ENCODE results near the gene ELK3.

Gene ELK3

GRCh38 chr12:96167492-96167891 is 26.7 kb upstream of the ELK3 start:
- H3K4me3 ChIP-seq (replicated peaks; ENCODE audit: insufficient read depth, low read length), result no peak overlapping the region
- DNase-seq (ENCODE audit: low read depth in 1 of 2, low spot score in 1 of 2), result no peak
- H3K27me3 ChIP-seq (ENCODE audit: insufficient read depth, poor library complexity, severe bottlenecking), result no peaks in the 10 kb centered on the region
- H3K27ac ChIP-seq (replicated peaks), result no peak overlapping the region
- TF ChIP-seq SPI1 (IDR thresholded peaks at IDR 0.05; ENCODE audit: borderline replicate concordance, low read depth) (no peak), POLR2AphosphoS5 (IDR thresholded peaks at IDR 0.05; ENCODE audit: low read depth) (no peak), GABPA (IDR thresholded peaks at IDR 0.05; ENCODE audit: low read depth) (no peak)

DNA sequence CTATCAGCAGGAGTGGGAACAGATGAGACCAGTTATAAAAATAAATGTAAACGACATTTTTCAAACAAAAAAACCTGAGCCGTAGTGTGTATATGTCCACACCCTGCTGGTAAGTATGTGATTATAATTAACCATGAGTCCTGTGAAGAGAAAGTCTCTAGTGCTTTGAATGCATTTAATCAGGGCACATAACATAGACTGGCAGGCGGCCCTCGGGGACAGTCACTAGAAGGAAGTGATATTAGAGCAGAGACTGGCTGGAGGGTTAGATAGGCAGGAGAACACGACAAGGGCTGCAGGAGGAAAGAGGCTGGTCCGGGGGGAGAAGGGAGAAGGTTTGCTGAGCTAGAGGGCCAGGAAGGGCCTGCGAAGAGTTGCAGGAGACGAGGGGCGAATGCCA is 23.8 kb upstream of the ELK3 start:
- no peak for DNase-seq (ENCODE audit: low read depth in 1 of 2, low spot score in 1 of 2)
- TF ChIP-seq, protein P1, sequence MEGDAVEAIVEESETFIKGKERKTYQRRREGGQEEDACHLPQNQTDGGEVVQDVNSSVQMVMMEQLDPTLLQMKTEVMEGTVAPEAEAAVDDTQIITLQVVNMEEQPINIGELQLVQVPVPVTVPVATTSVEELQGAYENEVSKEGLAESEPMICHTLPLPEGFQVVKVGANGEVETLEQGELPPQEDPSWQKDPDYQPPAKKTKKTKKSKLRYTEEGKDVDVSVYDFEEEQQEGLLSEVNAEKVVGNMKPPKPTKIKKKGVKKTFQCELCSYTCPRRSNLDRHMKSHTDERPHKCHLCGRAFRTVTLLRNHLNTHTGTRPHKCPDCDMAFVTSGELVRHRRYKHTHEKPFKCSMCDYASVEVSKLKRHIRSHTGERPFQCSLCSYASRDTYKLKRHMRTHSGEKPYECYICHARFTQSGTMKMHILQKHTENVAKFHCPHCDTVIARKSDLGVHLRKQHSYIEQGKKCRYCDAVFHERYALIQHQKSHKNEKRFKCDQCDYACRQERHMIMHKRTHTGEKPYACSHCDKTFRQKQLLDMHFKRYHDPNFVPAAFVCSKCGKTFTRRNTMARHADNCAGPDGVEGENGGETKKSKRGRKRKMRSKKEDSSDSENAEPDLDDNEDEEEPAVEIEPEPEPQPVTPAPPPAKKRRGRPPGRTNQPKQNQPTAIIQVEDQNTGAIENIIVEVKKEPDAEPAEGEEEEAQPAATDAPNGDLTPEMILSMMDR (IDR thresholded peaks at IDR 0.05; ENCODE audit: insufficient read depth, low read length), result no peak
- TF ChIP-seq REST (IDR thresholded peaks at IDR 0.05; ENCODE audit: insufficient replicate concordance, low read depth), result no peak
- no peak for TF ChIP-seq GABPA (IDR thresholded peaks at IDR 0.05; ENCODE audit: low read depth)
- TF ChIP-seq SPI1 (IDR thresholded peaks at IDR 0.05; ENCODE audit: borderline replicate concordance, low read depth), result no peak
- TF ChIP-seq POLR2AphosphoS5 (IDR thresholded peaks at IDR 0.05; ENCODE audit: low read depth), result no peak
- H3K27me3 ChIP-seq (ENCODE audit: insufficient read depth, poor library complexity, severe bottlenecking), result no peaks in the 10 kb centered on the region
- H3K4me3 ChIP-seq (replicated peaks; ENCODE audit: insufficient read depth, low read length), result no peak overlapping the region
- no peak overlapping the region for H3K27ac ChIP-seq (replicated peaks)

- DNase-seq (ENCODE audit: low read depth in 1 of 2, low spot score in 1 of 2), result no peak
- TF ChIP-seq SPI1 (IDR thresholded peaks at IDR 0.05; ENCODE audit: borderline replicate concordance, low read depth), result no peak
- Histone ChIP-seq H3K27me3 (ENCODE audit: insufficient read depth, poor library complexity, severe bottlenecking) (no peaks in the 10 kb centered on the region), H3K4me3 (replicated peaks; ENCODE audit: insufficient read depth, low read length) (no peak overlapping the region), H3K27ac (replicated peaks) (no peak overlapping the region)
These were observed 23.4 kb upstream of the ELK3 start for GRCh38 chr12:96170762-96171161.

GRCh38 chr12:96171905-96172304 is 22.3 kb upstream of the ELK3 start:
- Histone ChIP-seq H3K27ac (replicated peaks) (no peak overlapping the region), H3K4me3 (replicated peaks; ENCODE audit: insufficient read depth, low read length) (no peak overlapping the region), H3K27me3 (ENCODE audit: insufficient read depth, poor library complexity, severe bottlenecking) (no peaks in the 10 kb centered on the region)
- TF ChIP-seq POLR2AphosphoS5 (IDR thresholded peaks at IDR 0.05; ENCODE audit: low read depth), result no peak
- TF ChIP-seq GABPA (IDR thresholded peaks at IDR 0.05; ENCODE audit: low read depth), result no peak
- TF ChIP-seq, protein P1 (IDR thresholded peaks at IDR 0.05; ENCODE audit: insufficient read depth, low read length), result no peak
- no peak for TF ChIP-seq REST (IDR thresholded peaks at IDR 0.05; ENCODE audit: insufficient replicate concordance, low read depth)
- TF ChIP-seq SPI1 (IDR thresholded peaks at IDR 0.05; ENCODE audit: borderline replicate concordance, low read depth), result no peak
- no peak for DNase-seq (ENCODE audit: low read depth in 1 of 2, low spot score in 1 of 2)

DNA sequence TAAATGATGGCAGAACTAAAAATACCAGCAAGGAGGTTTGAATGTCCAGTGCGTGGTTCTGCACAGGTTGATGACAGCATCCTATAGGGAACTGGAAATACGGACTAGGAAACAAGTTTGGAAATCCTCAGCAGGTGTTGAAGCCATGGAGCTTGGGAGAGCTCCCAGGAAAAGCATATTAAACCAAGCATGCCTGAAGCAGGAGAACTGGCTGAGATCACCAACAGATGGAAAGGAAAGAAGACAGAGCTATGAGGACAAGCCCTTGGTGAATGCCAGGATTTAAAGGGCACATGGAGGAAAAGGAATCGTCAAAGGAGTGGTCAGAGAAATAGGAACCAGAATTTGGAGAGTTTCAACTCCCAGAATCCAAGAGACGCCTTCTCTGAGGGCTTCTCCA is 21.2 kb upstream of the ELK3 start:
- Histone ChIP-seq H3K4me3 (replicated peaks; ENCODE audit: insufficient read depth, low read length) (no peak overlapping the region), H3K27me3 (ENCODE audit: insufficient read depth, poor library complexity, severe bottlenecking) (no peaks in the 10 kb centered on the region), H3K27ac (replicated peaks) (no peak overlapping the region)
- TF ChIP-seq, protein P1 (IDR thresholded peaks at IDR 0.05; ENCODE audit: insufficient read depth, low read length), result no peak
- TF ChIP-seq POLR2AphosphoS5 (IDR thresholded peaks at IDR 0.05; ENCODE audit: low read depth), result no peak
- no peak for TF ChIP-seq SPI1 (IDR thresholded peaks at IDR 0.05; ENCODE audit: borderline replicate concordance, low read depth)
- no peak for TF ChIP-seq REST (IDR thresholded peaks at IDR 0.05; ENCODE audit: insufficient replicate concordance, low read depth)
- TF ChIP-seq GABPA (IDR thresholded peaks at IDR 0.05; ENCODE audit: low read depth), result no peak
- DNase-seq (ENCODE audit: low read depth in 1 of 2, low spot score in 1 of 2), result no peak
